GM13976 (cell line): ENCODE measurements around the gene PLEKHJ1.

Source experiments
- DNase-seq: peaks from one replicate; pipeline ENCODE4 v3.0.0; 2012; ENCODE audit warnings: low spot score
- CTCF ChIP-seq: IDR thresholded peaks from 2 replicates; pipeline ENCODE4 v1.5.1; 2012; ENCODE audit warnings: borderline replicate concordance, mild to moderate bottlenecking; ENCODE audit not compliant: insufficient read depth; ENCODE audit errors: extremely low read depth, missing control alignments, control extremely low read depth
- in situ Hi-C: fragments of 300-500 bp; cut with MboI; formaldehyde crosslinking; loops from one replicate; pipeline ENCODE4 v1.12.0; 2022; ENCODE audit warnings: low sequenced_read_pairs, mixed read lengths, inconsistent platforms; ENCODE audit not compliant: unreplicated experiment

The PLEKHJ1 gene

GRCh38 chr19:2251106-2252054 lies 15.3 kb upstream of the PLEKHJ1 start:
- no peak for DNase-seq
- in situ Hi-C loops: no loop called here
- TF ChIP-seq CTCF: no peak

GRCh38 chr19:2250766-2251105 lies 14.6 kb upstream of the PLEKHJ1 start:
- no peak for TF ChIP-seq CTCF
- no peak for DNase-seq
- in situ Hi-C loops: no loop called here

GRCh38 chr19:2249880-2250765 lies 14.0 kb upstream of the PLEKHJ1 start:
- in situ Hi-C loops: no loop called here
- no peak for TF ChIP-seq CTCF
- no peak for DNase-seq

GRCh38 chr19:2249010-2249866 lies 13.1 kb upstream of the PLEKHJ1 start, which contains the start of gene AMH:
AMH (plus strand) TSS chr19:2249323; CDS start chr19:2249333, 10 bp downstream.
- in situ Hi-C loops: no loop called here
- TF ChIP-seq CTCF: no peak
- no peak for DNase-seq

- no peak for TF ChIP-seq CTCF
- no peak for DNase-seq
- in situ Hi-C loops: no loop called here
Measured at GRCh38 chr19:2248136-2249009, 12.2 kb upstream of the PLEKHJ1 start.
